HFFc6 (cell line): ENCODE measurements around the gene HTR1E. TPM values are rescaled to one million over a fixed set of nuclear protein-coding genes. Genes with fewer than 3 reads are reported as not detected.

ENCODE experiments used
- DNase-seq: peaks from one replicate; pipeline ENCODE4 v3.0.0-alpha.2; 2018
- H3K27ac Mint-ChIP-seq: 2 replicates; pipeline ENCODE4 v1.8.0; 2020; ENCODE audit warnings: mild to moderate bottlenecking, mixed read lengths
- H3K27me3 Mint-ChIP-seq: 2 replicates; pipeline ENCODE4 v1.8.0; 2021; ENCODE audit warnings: mild to moderate bottlenecking, moderate library complexity, mixed read lengths; ENCODE audit not compliant: insufficient read depth
- H3K36me3 Mint-ChIP-seq: 2 replicates; pipeline ENCODE4 v1.8.0; 2021; ENCODE audit warnings: low read depth, mixed read lengths
- H3K4me1 Mint-ChIP-seq: 2 replicates; pipeline ENCODE4 v1.8.0; 2020; ENCODE audit warnings: low read depth, mixed read lengths
- H3K4me3 Mint-ChIP-seq: 2 replicates; pipeline ENCODE4 v1.8.0; 2020; ENCODE audit warnings: mild to moderate bottlenecking, moderate library complexity, mixed read lengths
- H3K9me3 Mint-ChIP-seq: 2 replicates; pipeline ENCODE4 v1.8.0; 2020; ENCODE audit warnings: mild to moderate bottlenecking, mixed read lengths
- total RNA-seq, 6 experiments: library from RNA; stranded (reverse); fragmentation: NEBNext Ultra II Directional; extraction: Animal tissue kit (Norgen Biotek cat#: 25700); gene quantifications; 2 replicates in 1 of 6; 3 replicates in 5 of 6; pipeline ENCODE4 v1.2.3, GENCODE V29; 2021
- TF ChIP-seq, protein P1 (sequence below): fragments of 200-600 bp; sonication (generic); IDR thresholded peaks from 2 replicates; pipeline ENCODE4 v1.5.0; 2021; ENCODE audit warnings: antibody characterized with exemption, mild to moderate bottlenecking

The HTR1E gene
- total RNA-seq, 6 experiments from 2014 or later: not detected

DNA sequence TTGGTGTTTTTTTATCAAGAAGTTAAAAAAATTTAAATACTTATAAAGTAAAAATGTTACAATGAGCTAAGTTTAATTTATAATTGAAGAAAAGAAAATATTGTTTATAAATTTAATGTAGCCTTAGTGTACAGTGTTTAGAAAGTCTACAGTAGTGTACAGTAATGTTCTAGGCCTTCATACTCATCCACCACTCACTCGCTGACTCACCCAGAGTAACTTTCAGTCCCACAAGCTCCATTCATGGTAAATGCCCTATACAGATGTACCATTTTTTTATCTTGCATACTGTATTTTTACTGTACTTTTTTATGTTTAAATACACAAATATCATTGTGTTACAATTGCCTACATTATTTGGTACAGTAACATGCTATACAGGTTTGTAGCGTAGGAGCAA lies 26.0 kb downstream of the HTR1E start:
- DNase-seq: no peak
- no peaks in the 10 kb centered on the region for H3K4me1 Mint-ChIP-seq
- H3K9me3 Mint-ChIP-seq: 0 out of 2 replicates have a peak, but pooled peaks cover 4% of the 10 kb centered on the region
- peaks cover 4% of the 10 kb centered on the region; the same call in 1 of the 2 replicates for H3K27me3 Mint-ChIP-seq
- H3K36me3 Mint-ChIP-seq: no peaks in the 10 kb centered on the region
- no peak overlapping the region for H3K4me3 Mint-ChIP-seq
- TF ChIP-seq, protein P1, sequence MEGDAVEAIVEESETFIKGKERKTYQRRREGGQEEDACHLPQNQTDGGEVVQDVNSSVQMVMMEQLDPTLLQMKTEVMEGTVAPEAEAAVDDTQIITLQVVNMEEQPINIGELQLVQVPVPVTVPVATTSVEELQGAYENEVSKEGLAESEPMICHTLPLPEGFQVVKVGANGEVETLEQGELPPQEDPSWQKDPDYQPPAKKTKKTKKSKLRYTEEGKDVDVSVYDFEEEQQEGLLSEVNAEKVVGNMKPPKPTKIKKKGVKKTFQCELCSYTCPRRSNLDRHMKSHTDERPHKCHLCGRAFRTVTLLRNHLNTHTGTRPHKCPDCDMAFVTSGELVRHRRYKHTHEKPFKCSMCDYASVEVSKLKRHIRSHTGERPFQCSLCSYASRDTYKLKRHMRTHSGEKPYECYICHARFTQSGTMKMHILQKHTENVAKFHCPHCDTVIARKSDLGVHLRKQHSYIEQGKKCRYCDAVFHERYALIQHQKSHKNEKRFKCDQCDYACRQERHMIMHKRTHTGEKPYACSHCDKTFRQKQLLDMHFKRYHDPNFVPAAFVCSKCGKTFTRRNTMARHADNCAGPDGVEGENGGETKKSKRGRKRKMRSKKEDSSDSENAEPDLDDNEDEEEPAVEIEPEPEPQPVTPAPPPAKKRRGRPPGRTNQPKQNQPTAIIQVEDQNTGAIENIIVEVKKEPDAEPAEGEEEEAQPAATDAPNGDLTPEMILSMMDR: no peak
- H3K27ac Mint-ChIP-seq: no peak overlapping the region

DNA sequence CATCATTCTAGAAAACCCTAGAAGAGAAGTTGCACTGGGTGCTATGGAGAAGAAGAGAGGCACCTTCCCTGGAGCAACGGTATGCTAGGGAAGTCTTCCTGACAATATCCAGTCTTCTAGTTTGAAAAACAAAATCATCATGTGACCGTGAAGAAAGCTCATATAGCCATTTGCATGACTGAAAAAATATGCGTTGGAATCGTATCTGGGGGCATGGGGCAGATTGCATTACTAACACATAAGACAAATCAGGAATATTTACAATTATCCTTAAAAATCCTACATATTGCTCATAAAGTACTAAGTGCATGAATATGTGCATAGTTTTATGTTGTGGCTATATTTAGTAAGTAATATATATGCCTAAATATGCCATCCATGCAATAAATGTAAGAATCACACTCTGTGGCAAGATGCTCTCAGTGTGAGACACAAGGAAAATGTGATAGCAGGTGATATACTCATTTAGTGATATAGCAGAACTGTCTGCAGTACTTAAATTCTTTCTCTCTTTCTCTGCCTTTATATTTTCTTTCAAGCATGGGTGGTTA lies 26.8 kb downstream of the HTR1E start:
- no peak overlapping the region for H3K4me3 Mint-ChIP-seq
- H3K27me3 Mint-ChIP-seq: peaks cover 4% of the 10 kb centered on the region; the same call in 1 of the 2 replicates
- no peak for DNase-seq
- no peaks in the 10 kb centered on the region for H3K36me3 Mint-ChIP-seq
- 0 out of 2 replicates have a peak, but pooled peaks cover 4% of the 10 kb centered on the region for H3K9me3 Mint-ChIP-seq
- TF ChIP-seq, protein P1: no peak
- H3K4me1 Mint-ChIP-seq: no peaks in the 10 kb centered on the region
- H3K27ac Mint-ChIP-seq: no peak overlapping the region

DNA sequence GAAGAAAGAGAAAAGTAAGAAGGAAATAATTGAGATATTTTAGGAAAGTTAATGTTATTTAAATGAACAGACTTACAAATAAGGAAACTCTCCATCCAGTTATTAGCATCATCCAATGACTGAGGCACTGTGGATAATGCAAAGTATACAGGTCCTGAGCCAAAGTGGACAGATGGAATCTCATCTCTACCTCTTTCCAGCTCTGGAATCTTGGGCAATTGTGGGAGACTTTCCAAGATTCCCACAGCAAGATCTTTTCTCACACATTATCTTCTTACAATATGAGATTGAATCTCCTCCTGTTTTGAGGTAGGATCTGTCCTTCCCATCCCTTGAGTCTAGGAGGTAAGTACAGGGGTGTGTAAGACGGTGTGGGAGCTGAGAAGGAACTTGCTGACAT lies 28.9 kb downstream of the HTR1E start:
- no peaks in the 10 kb centered on the region for H3K36me3 Mint-ChIP-seq
- H3K4me1 Mint-ChIP-seq: no peaks in the 10 kb centered on the region
- TF ChIP-seq, protein P1: no peak
- no peaks in the 10 kb centered on the region for H3K9me3 Mint-ChIP-seq
- no peak overlapping the region for H3K27ac Mint-ChIP-seq
- no peak overlapping the region for H3K4me3 Mint-ChIP-seq
- no peak for DNase-seq
- peaks cover 4% of the 10 kb centered on the region; the same call in 1 of the 2 replicates for H3K27me3 Mint-ChIP-seq

DNA sequence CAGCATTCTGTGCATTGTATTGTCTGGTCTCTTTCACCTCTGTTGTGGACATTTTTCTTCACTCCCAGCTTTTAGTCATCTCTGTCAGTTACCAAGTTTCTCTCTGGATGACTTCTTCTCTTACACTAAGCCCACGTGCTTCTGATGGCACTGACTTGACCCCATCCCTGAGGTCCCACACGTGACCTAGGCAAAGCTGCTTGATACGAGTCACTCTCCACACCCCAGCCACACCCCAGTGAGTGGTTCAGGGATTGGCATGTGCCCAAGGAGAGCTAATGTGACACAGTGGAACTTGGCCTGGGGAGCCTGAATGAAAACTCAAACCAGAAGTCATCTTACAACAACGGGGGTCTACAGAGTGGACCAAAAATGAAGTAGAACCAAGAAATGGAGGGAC lies 32.2 kb downstream of the HTR1E start:
- Mint-ChIP-seq H3K27ac (no peak overlapping the region), H3K4me1 (no peaks in the 10 kb centered on the region), H3K27me3 (peaks cover 4% of the 10 kb centered on the region; the same call in 1 of the 2 replicates), H3K36me3 (no peaks in the 10 kb centered on the region), H3K9me3 (no peaks in the 10 kb centered on the region), H3K4me3 (no peak overlapping the region)
- no peak for DNase-seq
- TF ChIP-seq, protein P1: no peak

DNA sequence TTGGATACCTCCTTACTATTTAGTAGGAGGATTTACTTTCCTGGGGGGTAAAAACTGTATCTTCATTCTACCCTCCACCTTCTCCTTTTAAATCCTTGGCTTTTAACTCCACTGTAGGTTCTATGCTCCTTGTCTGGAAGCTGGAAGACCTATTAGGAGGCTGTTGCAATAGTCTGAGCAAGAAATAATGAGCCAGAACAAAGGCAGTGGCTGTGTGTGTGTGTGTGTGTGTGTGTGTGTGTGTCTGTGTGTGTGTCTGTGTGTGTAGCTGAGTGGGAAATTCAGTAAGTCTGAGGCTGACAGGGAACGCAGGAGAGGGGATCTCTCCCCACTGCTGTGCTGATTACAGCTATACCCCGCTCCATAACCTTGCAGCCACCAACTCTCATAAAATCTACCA lies 35.8 kb downstream of the HTR1E start:
- H3K27me3 Mint-ChIP-seq: peaks cover 1% of the 10 kb centered on the region; the same call in 1 of the 2 replicates
- TF ChIP-seq, protein P1: no peak
- no peak overlapping the region for H3K27ac Mint-ChIP-seq
- DNase-seq: no peak
- H3K4me1 Mint-ChIP-seq: no peaks in the 10 kb centered on the region
- no peak overlapping the region for H3K4me3 Mint-ChIP-seq
- no peaks in the 10 kb centered on the region for H3K9me3 Mint-ChIP-seq
- H3K36me3 Mint-ChIP-seq: no peaks in the 10 kb centered on the region

DNA sequence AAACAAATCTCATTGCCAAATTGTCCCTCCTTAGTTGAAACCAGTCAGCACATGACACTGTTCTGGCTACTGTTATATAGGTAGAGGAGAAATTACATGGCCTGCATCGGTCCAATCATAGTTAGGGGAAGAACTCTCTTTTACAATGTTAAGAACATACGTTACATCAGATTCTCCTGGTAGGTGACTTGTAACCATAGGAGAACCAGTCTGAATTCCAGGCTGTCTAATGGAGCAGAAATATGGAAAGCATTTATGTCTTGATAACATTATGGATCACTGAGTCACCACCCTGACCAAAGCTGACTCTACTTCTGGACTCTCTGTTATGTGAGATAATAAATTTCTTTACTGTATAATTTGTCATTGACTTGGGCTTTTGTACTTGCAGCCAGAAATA lies 40.9 kb downstream of the HTR1E start:
- no peak for DNase-seq
- Mint-ChIP-seq H3K9me3 (no peaks in the 10 kb centered on the region), H3K27ac (no peak overlapping the region), H3K27me3 (peaks cover 1% of the 10 kb centered on the region; the same call in 1 of the 2 replicates), H3K4me1 (no peaks in the 10 kb centered on the region), H3K36me3 (no peaks in the 10 kb centered on the region), H3K4me3 (no peak overlapping the region)
- TF ChIP-seq, protein P1: no peak
